WTC11 (cell line): ENCODE measurements around the gene PPP6R3.

Experiments
- ATF1 ChIP-seq: sonication (generic); formaldehyde crosslinking; IDR thresholded peaks from 2 replicates; pipeline ENCODE4 v1.8.1; 2023; ENCODE audit warnings: mild to moderate bottlenecking, moderate library complexity, missing genetic modification reagents
- CREB1 ChIP-seq: sonication (generic); formaldehyde crosslinking; IDR thresholded peaks from 2 replicates; pipeline ENCODE4 v1.8.0; 2023; ENCODE audit warnings: mild to moderate bottlenecking, missing genetic modification reagents
- JUN ChIP-seq: sonication (generic); formaldehyde crosslinking; IDR thresholded peaks from 2 replicates; pipeline ENCODE4 v1.8.0; 2023; ENCODE audit warnings: mild to moderate bottlenecking, missing genetic modification reagents
- MYBL2 ChIP-seq: sonication (generic); formaldehyde crosslinking; IDR thresholded peaks from 2 replicates; pipeline ENCODE4 v1.8.1; 2023; ENCODE audit warnings: mild to moderate bottlenecking, moderate library complexity, missing genetic modification reagents
- NFYB ChIP-seq: sonication (generic); formaldehyde crosslinking; conservative IDR thresholded peaks from 2 replicates; pipeline ENCODE4 v1.8.0; 2022; ENCODE audit warnings: low read depth, missing genetic modification reagents
- TEAD4 ChIP-seq: sonication (generic); formaldehyde crosslinking; IDR thresholded peaks from 2 replicates; pipeline ENCODE4 v1.8.0; 2022; ENCODE audit warnings: mild to moderate bottlenecking, missing genetic modification reagents
- TP53 ChIP-seq: sonication (generic); formaldehyde crosslinking; IDR thresholded peaks from 2 replicates; pipeline ENCODE4 v1.8.1; 2023; ENCODE audit warnings: mild to moderate bottlenecking, missing genetic modification reagents
- TF ChIP-seq, protein P1 (sequence below): sonication (generic); formaldehyde crosslinking; IDR thresholded peaks from 2 replicates; pipeline ENCODE4 v1.8.0; 2022; ENCODE audit warnings: mild to moderate bottlenecking, missing genetic modification reagents
- TF ChIP-seq, protein P2 (sequence below): sonication (generic); formaldehyde crosslinking; IDR thresholded peaks from 2 replicates; pipeline ENCODE4 v1.8.0; 2022; ENCODE audit warnings: mild to moderate bottlenecking, missing genetic modification reagents
- TF ChIP-seq, protein P3 (sequence below): sonication (generic); formaldehyde crosslinking; IDR thresholded peaks from 2 replicates; pipeline ENCODE4 v1.8.1; 2022; ENCODE audit warnings: missing genetic modification reagents, borderline replicate concordance

DNA sequence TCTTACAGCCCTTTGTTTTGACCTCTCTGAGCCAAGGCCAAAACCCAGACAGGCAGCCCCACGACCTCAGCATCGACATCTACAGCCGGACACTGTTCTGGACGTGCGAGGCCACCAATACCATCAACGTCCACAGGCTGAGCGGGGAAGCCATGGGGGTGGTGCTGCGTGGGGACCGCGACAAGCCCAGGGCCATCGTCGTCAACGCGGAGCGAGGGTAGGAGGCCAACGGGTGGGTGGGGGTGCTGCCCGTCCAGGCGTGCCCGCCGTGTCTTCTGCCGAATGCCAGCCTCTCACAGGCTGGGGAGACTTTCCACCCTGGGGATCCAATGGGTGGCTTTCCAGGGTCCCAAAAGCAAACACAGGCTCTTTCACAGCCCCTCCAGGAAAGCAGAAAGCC lies 37.1 kb upstream of the PPP6R3 start:
- TF ChIP-seq TEAD4 (CRISPR knock-in tag), result no peak
- TF ChIP-seq, protein P1, sequence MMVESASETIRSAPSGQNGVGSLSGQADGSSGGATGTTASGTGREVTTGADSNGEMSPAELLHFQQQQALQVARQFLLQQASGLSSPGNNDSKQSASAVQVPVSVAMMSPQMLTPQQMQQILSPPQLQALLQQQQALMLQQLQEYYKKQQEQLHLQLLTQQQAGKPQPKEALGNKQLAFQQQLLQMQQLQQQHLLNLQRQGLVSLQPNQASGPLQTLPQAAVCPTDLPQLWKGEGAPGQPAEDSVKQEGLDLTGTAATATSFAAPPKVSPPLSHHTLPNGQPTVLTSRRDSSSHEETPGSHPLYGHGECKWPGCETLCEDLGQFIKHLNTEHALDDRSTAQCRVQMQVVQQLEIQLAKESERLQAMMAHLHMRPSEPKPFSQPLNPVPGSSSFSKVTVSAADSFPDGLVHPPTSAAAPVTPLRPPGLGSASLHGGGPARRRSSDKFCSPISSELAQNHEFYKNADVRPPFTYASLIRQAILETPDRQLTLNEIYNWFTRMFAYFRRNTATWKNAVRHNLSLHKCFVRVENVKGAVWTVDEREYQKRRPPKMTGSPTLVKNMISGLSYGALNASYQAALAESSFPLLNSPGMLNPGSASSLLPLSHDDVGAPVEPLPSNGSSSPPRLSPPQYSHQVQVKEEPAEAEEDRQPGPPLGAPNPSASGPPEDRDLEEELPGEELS (CRISPR knock-in tag), result no peak
- TF ChIP-seq JUN (CRISPR knock-in tag), result no peak
- TF ChIP-seq TP53 (CRISPR knock-in tag), result no peak
- no peak for TF ChIP-seq MYBL2
- TF ChIP-seq, protein P2, sequence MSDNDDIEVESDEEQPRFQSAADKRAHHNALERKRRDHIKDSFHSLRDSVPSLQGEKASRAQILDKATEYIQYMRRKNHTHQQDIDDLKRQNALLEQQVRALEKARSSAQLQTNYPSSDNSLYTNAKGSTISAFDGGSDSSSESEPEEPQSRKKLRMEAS (CRISPR knock-in tag), result no peak
- TF ChIP-seq CREB1 (CRISPR knock-in tag), result no peak
- no peak for TF ChIP-seq NFYB (CRISPR knock-in tag)
- TF ChIP-seq, protein P3, sequence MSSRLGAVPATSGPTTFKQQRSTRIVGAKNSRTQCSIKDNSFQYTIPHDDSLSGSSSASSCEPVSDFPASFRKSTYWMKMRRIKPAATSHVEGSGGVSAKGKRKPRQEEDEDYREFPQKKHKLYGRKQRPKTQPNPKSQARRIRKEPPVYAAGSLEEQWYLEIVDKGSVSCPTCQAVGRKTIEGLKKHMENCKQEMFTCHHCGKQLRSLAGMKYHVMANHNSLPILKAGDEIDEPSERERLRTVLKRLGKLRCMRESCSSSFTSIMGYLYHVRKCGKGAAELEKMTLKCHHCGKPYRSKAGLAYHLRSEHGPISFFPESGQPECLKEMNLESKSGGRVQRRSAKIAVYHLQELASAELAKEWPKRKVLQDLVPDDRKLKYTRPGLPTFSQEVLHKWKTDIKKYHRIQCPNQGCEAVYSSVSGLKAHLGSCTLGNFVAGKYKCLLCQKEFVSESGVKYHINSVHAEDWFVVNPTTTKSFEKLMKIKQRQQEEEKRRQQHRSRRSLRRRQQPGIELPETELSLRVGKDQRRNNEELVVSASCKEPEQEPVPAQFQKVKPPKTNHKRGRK, result no peak
- TF ChIP-seq ATF1 (CRISPR knock-in tag), result no peak
